SH-SY5Y (cell line): ENCODE data around the gene GSDME.

Experiments used
- GATA2 ChIP-seq: IDR thresholded peaks from 2 replicates; pipeline ENCODE4 v1.6.1; 2011; ENCODE audit warnings: mild to moderate bottlenecking, low read depth, low read length
- GATA3 ChIP-seq: IDR thresholded peaks from 2 replicates; pipeline ENCODE4 v1.6.1; 2011; ENCODE audit warnings: low read depth, mild to moderate bottlenecking, low read length, moderate library complexity

DNA sequence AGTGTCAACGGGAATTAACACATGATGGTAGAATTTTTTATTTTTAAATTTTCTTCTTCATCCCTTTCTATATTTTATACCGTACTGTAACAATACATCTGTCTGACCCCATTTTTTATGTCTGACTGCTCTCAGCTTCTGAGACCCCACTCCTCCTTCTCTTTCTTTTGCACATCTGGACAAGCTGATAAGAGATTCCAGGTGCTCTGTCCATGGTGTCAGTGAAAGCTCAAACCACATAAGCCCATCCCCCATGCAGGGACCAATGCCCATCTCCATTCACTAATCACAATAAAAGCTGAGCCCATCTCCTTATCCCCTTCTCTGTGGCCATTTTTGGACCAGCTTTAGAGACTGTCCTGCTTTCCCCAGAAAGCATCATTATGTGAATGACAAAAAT lies 8.7 kb downstream of the GSDME start:
- TF ChIP-seq GATA2: no peak
- TF ChIP-seq GATA3: no peak
